HepG2 (cell line): ENCODE data around the gene CLDN7. TPM values are rescaled to one million over a fixed set of nuclear protein-coding genes. Genes with fewer than 3 reads are reported as not detected.

Experiments
- microRNA counts: library from miRNA; unstranded; fragments of <30 nt; microRNA quantifications from one replicate; lab custom pipeline; 2015
- microRNA-seq: library from miRNA; unstranded; fragments of <30 nt; microRNA quantifications from one replicate; pipeline ENCODE4, GENCODE V29; 2020
- polyA plus RNA-seq, 8 experiments: library from polyadenylated mRNA; depleted of rRNA in 3 of 8; stranded (reverse) in 7 of 8; unstranded in 1 of 8; fragments of >200 nt; fragmentation: Illumina TruSeq in 4 of 8; extraction: Trizol in 4 of 8; gene quantifications; 2 replicates each; pipeline versions ENCODE4 v1.2.1 to v1.2.3, GENCODE V29; 2011 to 2016; ENCODE audit warnings: low read depth in 4 of 8, missing spikeins in 1 of 8, mixed read lengths in 1 of 8; ENCODE audit not compliant: insufficient read depth in 1 of 8
- small RNA-seq, 3 experiments: library from RNA; depleted of rRNA; stranded (forward); fragments of <200 nt; gene quantifications; one replicate each; pipeline ENCODE3, GENCODE V24; 2012; ENCODE audit warnings: low read depth in 2 of 3, low replicate concordance in 1 of 3; ENCODE audit not compliant: insufficient read length in 3 of 3, insufficient read depth in 2 of 3
- total RNA-seq, 5 experiments: library from RNA; depleted of rRNA; stranded (reverse); fragments of >200 nt; fragmentation: Illumina TruSeq; extraction: Trizol; gene quantifications; 2 replicates each; pipeline ENCODE4 v1.2.3, GENCODE V29; 2016; ENCODE audit warnings: low read depth in 1 of 5

Gene CLDN7
- total and polyA plus RNA-seq, 2 of the 13 experiments (the other 11 are each of a cell fraction or from before 2014, with no cell fraction given) = not detected

MicroRNA genes within 50 kb of the gene (microRNA counts, 767-probe panel; counts per million panel counts)
- not detected for microRNA hsa-miR-324-3p (lab: Ali Mortazavi, UCI)
- not detected for microRNA hsa-miR-324-5p (lab: Ali Mortazavi, UCI)

Small RNA genes within 50 kb of the gene (microRNA-seq; reads per million reads assigned to microRNA genes)
- gene MIR324 = 2,169 reads per million, percentile 94 among the genes with 10 or more reads in this experiment

Small RNA genes within 50 kb of the gene (small RNA-seq; reads per million reads assigned to genes)
- gene MIR324 (8.1 to 1,213 (median 474) reads per million in 3 experiments), gene RF00019 (0 reads per million in 3 experiments)

Other genes starting within 250 kb of the CLDN7 start
Only the 30 nearest of the 35 such genes appear.
- not detected in 2 replicates for gene SLC16A11, start 218.4 kb downstream of the CLDN7 start, total RNA-seq (2016; rRNA removed; fragmentation: Illumina TruSeq; extraction: Trizol)
- gene SLC16A11, start 218.4 kb downstream of the CLDN7 start, polyA plus RNA-seq (2011; rRNA removed) = not detected in 2 replicates
- gene CLEC10A, start 182.2 kb downstream of the CLDN7 start, total RNA-seq (2016; rRNA removed; fragmentation: Illumina TruSeq; extraction: Trizol) = not detected in 2 replicates
- 0.33 and 0.65 TPM in 2 replicates for gene CLEC10A, start 182.2 kb downstream of the CLDN7 start, polyA plus RNA-seq (2011; rRNA removed)
- 142 and 320 TPM in 2 replicates for gene ASGR2, start 147.7 kb downstream of the CLDN7 start, total RNA-seq (2016; rRNA removed; fragmentation: Illumina TruSeq; extraction: Trizol)
- gene ASGR2, start 147.7 kb downstream of the CLDN7 start, polyA plus RNA-seq (2011; rRNA removed) = 754 and 762 TPM in 2 replicates
- 156 and 353 TPM in 2 replicates for gene ASGR1, start 83.1 kb downstream of the CLDN7 start, total RNA-seq (2016; rRNA removed; fragmentation: Illumina TruSeq; extraction: Trizol)
- 796 and 885 TPM in 2 replicates for gene ASGR1, start 83.1 kb downstream of the CLDN7 start, polyA plus RNA-seq (2011; rRNA removed)
- 0.25 and 0.71 TPM in 2 replicates for gene DLG4, start 42.6 kb downstream of the CLDN7 start, total RNA-seq (2016; rRNA removed; fragmentation: Illumina TruSeq; extraction: Trizol)
- gene DLG4, start 42.6 kb downstream of the CLDN7 start, polyA plus RNA-seq (2011; rRNA removed) = 3.9 and 4.3 TPM in 2 replicates
- gene ACADVL, start 42.5 kb downstream of the CLDN7 start, total RNA-seq (2016; rRNA removed; fragmentation: Illumina TruSeq; extraction: Trizol) = 106 and 219 TPM in 2 replicates
- gene ACADVL, start 42.5 kb downstream of the CLDN7 start, polyA plus RNA-seq (2011; rRNA removed) = 412 and 521 TPM in 2 replicates
- 27.2 and 38.2 TPM in 2 replicates for gene DVL2, start 28.0 kb downstream of the CLDN7 start, total RNA-seq (2016; rRNA removed; fragmentation: Illumina TruSeq; extraction: Trizol)
- gene DVL2, start 28.0 kb downstream of the CLDN7 start, polyA plus RNA-seq (2011; rRNA removed) = 5.7 and 7.0 TPM in 2 replicates
- 33.2 and 37.5 TPM in 2 replicates for gene PHF23, start 23.0 kb downstream of the CLDN7 start, total RNA-seq (2016; rRNA removed; fragmentation: Illumina TruSeq; extraction: Trizol)
- 27.6 and 30.9 TPM in 2 replicates for gene PHF23, start 23.0 kb downstream of the CLDN7 start, polyA plus RNA-seq (2011; rRNA removed)
- 161 and 239 TPM in 2 replicates for gene GABARAP, start 20.0 kb downstream of the CLDN7 start, total RNA-seq (2016; rRNA removed; fragmentation: Illumina TruSeq; extraction: Trizol)
- 274 and 310 TPM in 2 replicates for gene GABARAP, start 20.0 kb downstream of the CLDN7 start, polyA plus RNA-seq (2011; rRNA removed)
- gene CTDNEP1, start 10.7 kb downstream of the CLDN7 start, total RNA-seq (2016; rRNA removed; fragmentation: Illumina TruSeq; extraction: Trizol) = 19.8 and 32.0 TPM in 2 replicates
- gene CTDNEP1, start 10.7 kb downstream of the CLDN7 start, polyA plus RNA-seq (2011; rRNA removed) = 118 and 126 TPM in 2 replicates
- gene ELP5, start 10.3 kb downstream of the CLDN7 start, total RNA-seq (2016; rRNA removed; fragmentation: Illumina TruSeq; extraction: Trizol) = 68.0 and 69.8 TPM in 2 replicates
- 67.6 and 75.4 TPM in 2 replicates for gene ELP5, start 10.3 kb downstream of the CLDN7 start, polyA plus RNA-seq (2011; rRNA removed)
- gene SLC2A4, start 19.2 kb upstream of the CLDN7 start, total RNA-seq (2016; rRNA removed; fragmentation: Illumina TruSeq; extraction: Trizol) = 2.6 and 5.8 TPM in 2 replicates
- 4.9 and 6.3 TPM in 2 replicates for gene SLC2A4, start 19.2 kb upstream of the CLDN7 start, polyA plus RNA-seq (2011; rRNA removed)
- gene YBX2, start 32.2 kb upstream of the CLDN7 start, total RNA-seq (2016; rRNA removed; fragmentation: Illumina TruSeq; extraction: Trizol) = 0.22 TPM in 1 of 2 replicates, not detected in the other
- 0.12 TPM in 2 replicates for gene YBX2, start 32.2 kb upstream of the CLDN7 start, polyA plus RNA-seq (2011; rRNA removed)
- gene EIF5A, start 45.1 kb upstream of the CLDN7 start, total RNA-seq (2016; rRNA removed; fragmentation: Illumina TruSeq; extraction: Trizol) = 319 and 367 TPM in 2 replicates
- gene EIF5A, start 45.1 kb upstream of the CLDN7 start, polyA plus RNA-seq (2011; rRNA removed) = 280 and 337 TPM in 2 replicates
- gene GPS2, start 52.9 kb upstream of the CLDN7 start, total RNA-seq (2016; rRNA removed; fragmentation: Illumina TruSeq; extraction: Trizol) = 43.8 and 58.0 TPM in 2 replicates
- gene GPS2, start 52.9 kb upstream of the CLDN7 start, polyA plus RNA-seq (2011; rRNA removed) = 48.0 and 59.4 TPM in 2 replicates
- 6.7 and 15.7 TPM in 2 replicates for gene NEURL4, start 66.9 kb upstream of the CLDN7 start, total RNA-seq (2016; rRNA removed; fragmentation: Illumina TruSeq; extraction: Trizol)
- gene NEURL4, start 66.9 kb upstream of the CLDN7 start, polyA plus RNA-seq (2011; rRNA removed) = 14.8 and 15.3 TPM in 2 replicates
- gene ACAP1, start 74.1 kb upstream of the CLDN7 start, total RNA-seq (2016; rRNA removed; fragmentation: Illumina TruSeq; extraction: Trizol) = 1.3 TPM in 1 of 2 replicates, not detected in the other
- 2.5 and 3.1 TPM in 2 replicates for gene ACAP1, start 74.1 kb upstream of the CLDN7 start, polyA plus RNA-seq (2011; rRNA removed)
- gene KCTD11, start 89.7 kb upstream of the CLDN7 start, total RNA-seq (2016; rRNA removed; fragmentation: Illumina TruSeq; extraction: Trizol) = 1.3 and 1.6 TPM in 2 replicates
- 2.6 and 3.1 TPM in 2 replicates for gene KCTD11, start 89.7 kb upstream of the CLDN7 start, polyA plus RNA-seq (2011; rRNA removed)
- gene TMEM95, start 92.7 kb upstream of the CLDN7 start, total RNA-seq (2016; rRNA removed; fragmentation: Illumina TruSeq; extraction: Trizol) = not detected in 2 replicates
- not detected in 2 replicates for gene TMEM95, start 92.7 kb upstream of the CLDN7 start, polyA plus RNA-seq (2011; rRNA removed)
- gene TNK1, start 118.6 kb upstream of the CLDN7 start, total RNA-seq (2016; rRNA removed; fragmentation: Illumina TruSeq; extraction: Trizol) = 1.7 and 2.0 TPM in 2 replicates
- gene TNK1, start 118.6 kb upstream of the CLDN7 start, polyA plus RNA-seq (2011; rRNA removed) = 3.5 and 3.7 TPM in 2 replicates
- gene PLSCR3, start 132.0 kb upstream of the CLDN7 start, total RNA-seq (2016; rRNA removed; fragmentation: Illumina TruSeq; extraction: Trizol) = 5.6 and 6.0 TPM in 2 replicates
- gene PLSCR3, start 132.0 kb upstream of the CLDN7 start, polyA plus RNA-seq (2011; rRNA removed) = 6.1 and 6.2 TPM in 2 replicates
- gene TMEM256, start 141.6 kb upstream of the CLDN7 start, total RNA-seq (2016; rRNA removed; fragmentation: Illumina TruSeq; extraction: Trizol) = 231 and 246 TPM in 2 replicates
- 240 and 252 TPM in 2 replicates for gene TMEM256, start 141.6 kb upstream of the CLDN7 start, polyA plus RNA-seq (2011; rRNA removed)
- gene NLGN2, start 145.4 kb upstream of the CLDN7 start, total RNA-seq (2016; rRNA removed; fragmentation: Illumina TruSeq; extraction: Trizol) = 1.4 and 1.9 TPM in 2 replicates
- 11.0 and 15.1 TPM in 2 replicates for gene NLGN2, start 145.4 kb upstream of the CLDN7 start, polyA plus RNA-seq (2011; rRNA removed)
- gene SPEM1, start 157.8 kb upstream of the CLDN7 start, total RNA-seq (2016; rRNA removed; fragmentation: Illumina TruSeq; extraction: Trizol) = not detected in 2 replicates
- not detected in 2 replicates for gene SPEM1, start 157.8 kb upstream of the CLDN7 start, polyA plus RNA-seq (2011; rRNA removed)
- gene SPEM2, start 163.1 kb upstream of the CLDN7 start, total RNA-seq (2016; rRNA removed; fragmentation: Illumina TruSeq; extraction: Trizol) = not detected in 2 replicates
- gene SPEM2, start 163.1 kb upstream of the CLDN7 start, polyA plus RNA-seq (2011; rRNA removed) = not detected in 2 replicates
- gene SPEM3, start 166.4 kb upstream of the CLDN7 start, total RNA-seq (2016; rRNA removed; fragmentation: Illumina TruSeq; extraction: Trizol) = not detected in 2 replicates
- gene SPEM3, start 166.4 kb upstream of the CLDN7 start, polyA plus RNA-seq (2011; rRNA removed) = not detected in 2 replicates
- 2.0 and 3.1 TPM in 2 replicates for gene TMEM102, start 173.0 kb upstream of the CLDN7 start, total RNA-seq (2016; rRNA removed; fragmentation: Illumina TruSeq; extraction: Trizol)
- 1.6 and 2.8 TPM in 2 replicates for gene TMEM102, start 173.0 kb upstream of the CLDN7 start, polyA plus RNA-seq (2011; rRNA removed)
- gene FGF11, start 177.0 kb upstream of the CLDN7 start, total RNA-seq (2016; rRNA removed; fragmentation: Illumina TruSeq; extraction: Trizol) = 0.20 and 0.55 TPM in 2 replicates
- 7.0 and 7.6 TPM in 2 replicates for gene FGF11, start 177.0 kb upstream of the CLDN7 start, polyA plus RNA-seq (2011; rRNA removed)
- gene CHRNB1, start 182.6 kb upstream of the CLDN7 start, total RNA-seq (2016; rRNA removed; fragmentation: Illumina TruSeq; extraction: Trizol) = 3.6 and 5.4 TPM in 2 replicates
- 33.7 and 39.6 TPM in 2 replicates for gene CHRNB1, start 182.6 kb upstream of the CLDN7 start, polyA plus RNA-seq (2011; rRNA removed)
- gene ZBTB4, start 217.2 kb upstream of the CLDN7 start, total RNA-seq (2016; rRNA removed; fragmentation: Illumina TruSeq; extraction: Trizol) = 3.3 and 4.3 TPM in 2 replicates
- gene ZBTB4, start 217.2 kb upstream of the CLDN7 start, polyA plus RNA-seq (2011; rRNA removed) = 7.4 and 7.9 TPM in 2 replicates